Endodermal cell (in vitro differentiated cells): ENCODE results near the gene CCR9. TPM values are rescaled to one million over a fixed set of nuclear protein-coding genes. Genes with fewer than 3 reads are reported as not detected.
"Not testable (repeated sequence)": the region's sequence is repeated elsewhere in the genome, so short reads cannot be mapped to it uniquely, and the experiment has no call there.

Experiments
- DNase-seq: peaks from one replicate; pipeline ENCODE4 v3.0.0-alpha.2; 2017
- H3K27ac ChIP-seq: 2 replicates; pipeline ENCODE4 v1.5.1; 2013; ENCODE audit warnings: mild to moderate bottlenecking, low read depth, low read length, moderate library complexity
- H3K27me3 ChIP-seq: 2 replicates; pipeline ENCODE4 v1.6.1; 2013; ENCODE audit warnings: mild to moderate bottlenecking, low read length, moderate library complexity; ENCODE audit not compliant: insufficient read depth, control insufficient read depth, poor library complexity, severe bottlenecking
- H3K36me3 ChIP-seq: 2 replicates; pipeline ENCODE4 v1.7.0; 2013; ENCODE audit warnings: mild to moderate bottlenecking, low read length, moderate library complexity; ENCODE audit not compliant: control insufficient read depth, insufficient read depth
- H3K4me1 ChIP-seq: one replicate; pipeline ENCODE4 v1.7.0; 2013; ENCODE audit warnings: low read length; ENCODE audit not compliant: control insufficient read depth, insufficient read depth
- H3K4me3 ChIP-seq: 2 replicates; pipeline ENCODE4 v1.5.1; 2013; ENCODE audit warnings: mild to moderate bottlenecking, low read length, moderate library complexity
- H3K9ac ChIP-seq: 2 replicates; pipeline ENCODE4 v1.6.1; 2013; ENCODE audit warnings: mild to moderate bottlenecking, low read length, moderate library complexity; ENCODE audit not compliant: poor library complexity, severe bottlenecking; ENCODE audit errors: extremely low read depth
- H3K9me3 ChIP-seq: 2 replicates; pipeline ENCODE4 v1.6.1; 2013; ENCODE audit warnings: mild to moderate bottlenecking, low read length, moderate library complexity; ENCODE audit not compliant: control insufficient read depth
- H3K27ac Mint-ChIP-seq: 2 replicates; pipeline ENCODE4 v1.8.0; 2020; ENCODE audit warnings: mixed read lengths
- H3K27me3 Mint-ChIP-seq: 2 replicates; pipeline ENCODE4 v1.8.0; 2021; ENCODE audit warnings: mild to moderate bottlenecking, mixed read lengths; ENCODE audit not compliant: insufficient read depth
- H3K36me3 Mint-ChIP-seq: 2 replicates; pipeline ENCODE4 v1.8.0; 2020; ENCODE audit warnings: low read depth, mixed read lengths
- H3K4me1 Mint-ChIP-seq: 2 replicates; pipeline ENCODE4 v1.8.0; 2020; ENCODE audit warnings: mixed read lengths
- H3K4me3 Mint-ChIP-seq: 2 replicates; pipeline ENCODE4 v1.8.0; 2020; ENCODE audit warnings: mild to moderate bottlenecking, moderate library complexity, mixed read lengths
- H3K9me3 Mint-ChIP-seq: 2 replicates; pipeline ENCODE4 v1.8.0; 2020; ENCODE audit warnings: mild to moderate bottlenecking, mixed read lengths
- CTCF ChIP-seq: fragments of 200-600 bp; sonication (generic); conservative IDR thresholded peaks from 2 replicates; pipeline ENCODE4 v1.5.0; 2021; ENCODE audit warnings: antibody characterized with exemption, mild to moderate bottlenecking
- WGBS, 2 experiments: methylation state at CpG; one replicate each; pipeline versions ENCODE4 v1.1.5 to v1.1.7; 2013; ENCODE audit warnings: missing lambda C conversion rate in 2 of 2, mixed read lengths in 1 of 2; ENCODE audit not compliant: insufficient coverage in 1 of 2, insufficient read length in 1 of 2; 5-methylcytosine and 5-hydroxymethylcytosine counted together
- total RNA-seq, 2 donors: library from RNA; stranded (reverse); fragmentation: NEBNext Ultra II Directional in 1 of 2; extraction: Animal tissue kit (Norgen Biotek cat#: 25700) in 1 of 2; gene quantifications; 2 replicates in 1 of 2; 3 replicates in 1 of 2; pipeline ENCODE4 v1.2.1, GENCODE V29; 2021

CCR9 gene
- total RNA-seq, 2 donors from 2014 or later = not detected

GRCh38 chr3:45848392-45848791 lies 38.0 kb upstream of the CCR9 start:
- 89 to 100% methylated on average over 1 of the region's 1 CpG for WGBS, 2 experiments
- no peak overlapping the region for H3K27ac Mint-ChIP-seq
- Histone ChIP-seq H3K9ac (no peak overlapping the region), H3K4me1 (no peaks in the 10 kb centered on the region), H3K36me3 (no peaks in the 10 kb centered on the region), H3K27me3 (peaks cover 100% of the 10 kb centered on the region), H3K27ac (no peak overlapping the region), H3K4me3 (no peak overlapping the region), H3K9me3 (no peaks in the 10 kb centered on the region)
- no peak overlapping the region for H3K4me3 Mint-ChIP-seq
- DNase-seq = no peak
- peaks cover 96% of the 10 kb centered on the region for H3K27me3 Mint-ChIP-seq
- no peaks in the 10 kb centered on the region for H3K9me3 Mint-ChIP-seq
- H3K36me3 Mint-ChIP-seq = no peaks in the 10 kb centered on the region
- no peaks in the 10 kb centered on the region for H3K4me1 Mint-ChIP-seq
- no peak for TF ChIP-seq CTCF

GRCh38 chr3:45852828-45853227 lies 33.5 kb upstream of the CCR9 start:
- no peak for TF ChIP-seq CTCF
- Mint-ChIP-seq H3K27ac (no peak overlapping the region), H3K36me3 (no peaks in the 10 kb centered on the region), H3K4me3 (no peak overlapping the region), H3K9me3 (no peaks in the 10 kb centered on the region), H3K27me3 (peaks cover 81% of the 10 kb centered on the region), H3K4me1 (no peaks in the 10 kb centered on the region)
- no peaks in the 10 kb centered on the region for H3K36me3 ChIP-seq
- no peak overlapping the region for H3K27ac ChIP-seq
- no peak for DNase-seq
- H3K9me3 ChIP-seq = no peaks in the 10 kb centered on the region
- H3K4me3 ChIP-seq = no peak overlapping the region
- 76 to 100% methylated on average over 1 to 2 of the region's 2 CpGs for WGBS, 2 experiments
- no peak overlapping the region for H3K9ac ChIP-seq
- H3K4me1 ChIP-seq = no peaks in the 10 kb centered on the region
- peaks cover 77% of the 10 kb centered on the region for H3K27me3 ChIP-seq

- not testable (repeated sequence) for H3K36me3 Mint-ChIP-seq, H3K4me3 ChIP-seq, H3K9me3 Mint-ChIP-seq, DNase-seq, H3K9me3 ChIP-seq, H3K4me1 ChIP-seq, H3K9ac ChIP-seq, H3K27ac ChIP-seq, H3K4me3 Mint-ChIP-seq, H3K27ac Mint-ChIP-seq, H3K4me1 Mint-ChIP-seq, H3K36me3 ChIP-seq
- H3K27me3 ChIP-seq = peaks cover 58% of the 10 kb centered on the region
- WGBS, 2 experiments = 94% methylated on average over 1 of the region's 1 CpG; no CpG with 5 or more reads in 1 of the 2 experiments
- H3K27me3 Mint-ChIP-seq = peaks cover 51% of the 10 kb centered on the region
Observed at GRCh38 chr3:45856323-45856722, 30.0 kb upstream of the CCR9 start.

DNA sequence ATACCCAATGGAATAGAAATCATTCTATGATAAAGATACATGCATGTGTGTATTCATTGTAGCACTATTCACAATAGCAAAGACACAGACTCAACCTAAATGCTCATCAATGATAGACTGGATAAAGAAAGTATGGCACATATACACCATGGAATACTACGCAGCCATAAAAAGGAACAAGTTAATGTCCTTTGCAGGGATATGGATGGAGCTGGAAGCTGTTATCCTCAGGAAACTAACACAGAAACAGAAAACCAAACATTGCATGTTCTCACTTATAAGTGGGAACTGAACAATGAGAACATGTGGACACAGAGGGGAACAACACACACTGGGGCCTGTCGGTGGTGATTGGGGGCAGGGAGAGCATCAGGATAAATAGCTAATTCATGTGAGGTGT lies 29.3 kb upstream of the CCR9 start:
- H3K27me3 Mint-ChIP-seq = peaks cover 47% of the 10 kb centered on the region
- not testable (repeated sequence) for H3K4me1 ChIP-seq, H3K27ac ChIP-seq, H3K9me3 ChIP-seq, H3K36me3 ChIP-seq, H3K9me3 Mint-ChIP-seq, H3K9ac ChIP-seq, H3K4me3 Mint-ChIP-seq, H3K4me1 Mint-ChIP-seq, DNase-seq, H3K4me3 ChIP-seq, H3K27ac Mint-ChIP-seq, H3K36me3 Mint-ChIP-seq
- H3K27me3 ChIP-seq = peaks cover 58% of the 10 kb centered on the region
- 67 to 89% methylated on average over 1 to 2 of the region's 2 CpGs for WGBS, 2 experiments
